GM12864 (cell line): Measurements from ENCODE around the gene RBBP7.

Experiments used
- DNase-seq: peaks from one replicate; pipeline ENCODE4 v3.0.0-alpha.2; 2011; ENCODE audit warnings: low read depth
- H3K4me3 ChIP-seq: 2 replicates; pipeline ENCODE4 v1.5.1; 2011; ENCODE audit warnings: mild to moderate bottlenecking, low read depth, low read length, control low read depth
- CTCF ChIP-seq: IDR thresholded peaks from 2 replicates; pipeline ENCODE4 v1.5.1; 2011; ENCODE audit warnings: low read depth, mild to moderate bottlenecking, moderate library complexity, low read length, control low read depth, inconsistent platforms; ENCODE audit errors: missing control alignments

Gene RBBP7

GRCh38 chrX:16870095-16870861, at the start of gene RBBP7:
Gene RBBP7, minus strand, starts transcription at chrX:16870362. Its CDS starts 309 bp downstream, at chrX:16870053.
- H3K4me3 ChIP-seq: peak within 1 kb of the TSS; percentile 83
- no peak for TF ChIP-seq CTCF
- no peak for DNase-seq

- no peak for DNase-seq
- no peak for TF ChIP-seq CTCF
Measured at GRCh38 chrX:16918979-16919378, 48.8 kb upstream of the RBBP7 start.

GRCh38 chrX:16917120-16917519, 47.0 kb upstream of the RBBP7 start:
- no peak overlapping the region for H3K4me3 ChIP-seq
- TF ChIP-seq CTCF: no peak
- no peak for DNase-seq

More at GRCh38 chrX:16918979-16919378, 48.8 kb upstream of the RBBP7 start:
- H3K4me3 ChIP-seq: no peak overlapping the region

- no peak for DNase-seq
- no peak overlapping the region for H3K4me3 ChIP-seq
- TF ChIP-seq CTCF: no peak
Measured at GRCh38 chrX:16916561-16916960, 46.4 kb upstream of the RBBP7 start.

- no peak overlapping the region for H3K4me3 ChIP-seq
- no peak for DNase-seq
- no peak for TF ChIP-seq CTCF
Measured at GRCh38 chrX:16914058-16914457, 43.9 kb upstream of the RBBP7 start.

GRCh38 chrX:16910376-16910775, 40.2 kb upstream of the RBBP7 start:
- no peak for TF ChIP-seq CTCF
- no peak for DNase-seq
- H3K4me3 ChIP-seq: no peak overlapping the region
